ENCODE measurements around the gene GNG7.
"Not testable (repeated sequence)": the region's sequence is repeated elsewhere in the genome, so short reads cannot be mapped to it uniquely, and the experiment has no call there.

Gene GNG7

DNA sequence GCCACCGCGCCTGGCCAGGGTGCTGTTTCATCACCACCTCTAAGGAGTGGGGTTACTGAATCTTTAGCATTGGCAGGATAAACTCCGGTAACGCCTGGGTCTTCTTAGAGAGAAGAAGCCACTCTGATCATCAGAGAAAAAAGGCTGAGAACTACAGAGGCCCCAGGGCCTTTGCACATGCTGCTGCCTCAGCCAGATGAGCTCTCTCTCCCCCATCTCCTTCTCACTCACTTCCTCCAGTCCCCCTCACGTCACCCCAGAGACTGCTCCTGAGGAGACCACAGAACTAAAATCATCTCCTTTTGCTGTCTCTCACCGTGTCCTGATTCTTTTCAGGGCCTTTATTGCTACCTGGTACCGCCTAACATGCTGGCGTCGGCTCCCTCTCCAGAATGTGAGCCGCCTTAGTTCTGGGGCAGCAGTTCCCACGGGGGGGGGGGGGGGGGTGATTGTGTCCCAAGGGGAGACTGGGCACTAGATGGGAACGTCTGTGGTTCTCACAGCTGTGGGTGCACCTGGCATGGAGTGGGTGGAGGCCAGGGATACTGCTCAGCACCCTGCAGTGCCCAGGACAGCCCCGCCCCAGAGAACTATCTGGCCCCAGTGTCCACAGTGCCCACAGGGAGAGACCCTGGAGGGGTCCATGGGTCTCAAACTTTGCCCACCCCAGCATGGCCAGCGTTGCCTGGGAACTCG, 23.8 kb upstream of the GNG7 start:
- no peak for DNase-seq

DNA sequence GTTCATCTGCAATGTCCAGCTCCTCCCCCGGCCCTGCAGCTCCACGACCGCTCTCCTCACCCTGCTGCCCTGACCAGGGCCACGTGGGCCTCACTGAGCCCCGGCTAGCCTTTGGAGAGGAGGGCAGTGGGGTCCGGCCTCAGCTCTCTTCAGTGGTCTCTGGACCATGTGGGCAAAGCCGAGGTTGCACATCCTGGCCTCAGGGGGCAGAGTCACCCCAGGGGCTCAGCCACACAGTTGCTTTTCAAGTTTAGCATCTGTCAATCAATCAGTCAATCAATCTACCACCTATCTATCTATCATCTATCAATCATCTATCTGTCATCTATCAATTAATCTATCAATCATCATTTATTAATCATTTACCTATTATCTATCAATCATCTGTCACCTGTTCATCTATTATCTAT, 21.7 kb upstream of the GNG7 start:
- no peak for DNase-seq

DNA sequence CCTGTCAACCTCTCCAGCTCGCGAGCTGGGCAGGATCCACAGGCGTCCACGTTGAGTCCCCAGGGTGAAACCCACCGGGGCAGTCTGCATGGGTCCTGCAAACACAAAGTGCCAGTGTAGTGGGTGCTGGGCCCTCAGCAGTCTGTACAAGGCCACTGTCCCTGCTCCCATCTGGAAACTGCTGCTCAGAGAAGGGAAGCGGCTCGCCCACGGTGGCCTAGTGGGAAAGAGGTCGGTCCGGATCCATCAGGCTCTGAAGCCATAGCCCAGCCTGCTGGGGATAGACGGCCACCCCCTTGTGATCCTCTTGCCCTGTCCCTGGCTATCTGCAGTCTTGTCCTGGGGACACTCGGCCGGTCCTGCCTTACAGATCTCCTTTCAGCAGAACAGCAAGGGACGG, 21.3 kb upstream of the GNG7 start:
- no peak for DNase-seq

DNA sequence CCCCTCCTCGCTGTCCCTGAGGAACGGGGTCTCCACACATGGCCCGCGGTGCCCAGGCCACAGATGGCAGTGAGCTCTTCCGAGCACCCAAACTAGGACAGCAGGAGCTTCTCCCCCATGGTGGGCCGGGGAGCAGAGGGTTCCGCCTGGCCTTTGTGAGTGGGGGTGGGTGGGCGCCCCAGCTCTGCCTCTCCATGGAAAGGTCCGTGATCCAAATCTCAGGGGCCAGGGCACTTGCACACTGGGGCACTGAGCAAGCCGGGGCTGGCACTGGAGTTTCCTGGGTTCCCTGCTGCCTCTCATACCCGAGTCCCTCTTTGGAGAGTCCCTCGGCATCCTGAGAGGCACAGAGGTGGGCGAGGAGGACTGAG, 20.8 kb upstream of the GNG7 start:
- DNase-seq = no peak

DNA sequence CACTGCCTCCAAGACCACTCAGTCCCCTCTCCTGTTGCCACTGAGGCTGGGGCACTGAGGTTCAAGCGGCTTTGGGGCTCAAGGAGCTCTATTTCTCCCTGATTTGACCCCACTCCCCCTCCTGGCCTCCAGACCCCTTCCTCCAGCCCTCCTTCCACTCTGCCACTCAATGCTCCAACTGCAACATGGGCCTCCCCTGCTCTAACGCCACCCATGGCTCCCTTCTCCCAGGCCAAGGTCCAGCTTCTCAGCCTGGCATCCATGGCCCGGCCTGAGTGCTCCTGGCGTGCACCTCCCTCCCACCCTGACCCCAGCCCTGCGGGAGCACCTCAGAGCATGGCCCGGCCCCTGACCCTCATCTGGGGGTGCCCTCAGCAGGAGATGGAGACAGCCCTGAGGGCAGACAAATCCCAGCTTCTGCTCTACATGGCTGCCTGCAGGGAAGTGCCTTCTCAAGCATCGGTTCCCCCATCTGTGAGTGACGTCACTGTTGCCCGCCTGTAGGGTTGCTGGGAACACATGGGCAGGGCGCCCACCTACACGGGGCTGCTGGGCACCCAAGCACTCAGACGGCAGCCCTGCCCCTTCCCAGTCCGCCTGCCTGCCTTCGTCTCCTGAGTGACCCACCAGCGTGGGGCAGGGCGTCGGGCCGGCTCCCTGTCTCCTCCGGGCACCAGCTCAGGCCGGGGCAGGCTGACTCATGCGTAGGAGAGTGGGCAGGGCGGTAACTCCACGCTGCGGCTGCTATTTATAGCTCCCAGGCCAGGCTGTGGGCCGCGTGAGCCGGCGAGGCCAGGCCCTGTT, 20.2 kb upstream of the GNG7 start:
- no peak for DNase-seq

DNA sequence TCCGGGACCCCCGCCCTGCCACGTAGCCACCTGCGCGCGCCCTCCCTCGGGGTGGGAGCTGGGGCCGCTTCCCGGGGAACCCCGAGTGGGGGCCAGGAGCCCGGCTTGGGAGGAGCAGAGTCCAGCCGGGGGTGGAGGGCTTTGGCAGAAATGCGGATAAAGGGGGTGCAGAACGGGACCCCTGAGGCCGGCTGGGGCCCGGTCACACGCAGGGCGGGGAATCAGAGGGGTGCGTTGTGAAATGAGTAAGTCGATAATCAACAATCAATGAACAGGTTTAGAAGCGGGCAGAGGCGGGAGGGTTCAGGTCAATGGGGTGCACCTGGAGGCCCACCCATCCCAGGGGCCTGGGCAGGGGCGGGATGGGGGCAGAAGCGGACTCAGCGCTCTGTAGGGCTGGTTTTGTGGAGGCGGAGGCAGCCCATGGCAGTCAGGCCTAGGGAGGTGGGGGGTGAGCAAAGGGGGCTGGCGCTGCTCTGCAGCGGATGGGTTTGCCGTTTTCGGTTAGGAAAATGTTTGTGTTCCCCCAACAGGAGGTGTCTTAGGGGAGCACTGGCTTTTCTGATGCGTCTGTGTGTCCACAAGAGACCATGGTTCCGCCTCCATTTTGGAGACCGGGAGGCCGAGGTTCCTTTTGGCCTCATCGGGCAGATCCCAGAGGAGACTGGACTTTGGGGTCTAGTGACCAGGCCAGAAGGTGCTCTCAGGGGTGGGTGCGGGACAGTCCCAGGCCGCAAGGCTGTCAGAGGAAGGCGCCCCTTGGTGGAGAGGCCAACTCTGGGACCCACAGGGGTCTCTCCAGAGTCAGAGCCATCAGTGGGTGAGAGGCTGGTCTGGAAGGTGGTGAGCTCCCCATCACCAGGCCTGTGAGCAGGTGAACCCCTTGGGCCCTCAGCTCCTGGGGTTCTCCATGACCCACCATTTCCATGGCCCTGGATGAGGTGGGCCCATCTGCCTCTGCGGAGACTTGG, 19.4 kb upstream of the GNG7 start:
- no peak for DNase-seq

DNA sequence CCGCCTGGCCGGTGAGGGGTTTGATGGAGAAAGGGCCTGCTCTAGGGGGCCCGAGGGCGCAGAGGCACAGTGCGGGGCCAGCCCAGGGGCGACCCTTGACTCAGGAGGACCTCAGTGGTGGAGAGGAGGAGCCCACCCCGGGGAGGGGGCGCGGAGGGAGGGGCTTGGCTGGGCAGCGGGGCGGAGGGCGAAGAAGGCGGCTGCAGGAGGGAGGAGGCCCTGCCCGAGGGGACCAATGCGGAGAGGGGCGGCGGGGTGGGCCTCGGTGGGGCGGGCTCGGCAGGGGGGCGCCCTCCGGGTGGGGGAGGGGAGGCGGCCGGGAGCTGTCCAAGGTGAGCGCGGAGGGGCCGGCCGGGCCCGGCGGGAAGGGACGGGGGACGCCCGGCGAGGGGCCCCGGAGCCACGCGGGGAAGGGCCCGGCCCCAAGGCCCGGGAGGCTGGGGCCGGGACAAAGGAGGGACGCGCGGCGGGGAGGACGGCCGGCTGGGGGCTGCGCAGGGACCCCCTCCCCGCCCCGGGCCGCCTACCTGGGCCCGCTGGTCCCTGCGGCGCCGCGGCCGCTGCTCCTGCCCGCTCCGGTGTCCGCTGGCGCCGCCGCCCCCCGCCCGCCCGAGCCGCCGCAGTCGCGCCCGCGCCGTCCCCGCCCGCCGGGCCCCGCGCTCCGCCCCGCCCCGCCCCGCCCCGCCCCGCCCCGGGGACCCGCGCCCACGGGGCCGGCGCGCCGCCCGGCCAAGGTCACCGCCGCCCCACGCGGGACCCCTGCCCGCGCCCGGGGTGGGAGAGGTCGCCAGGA, 18.5 kb upstream of the GNG7 start, which contains the start of gene DIRAS1:
DIRAS1 (minus strand) TSS at position 596 of the 793 bp plus-strand sequence. CDS start 3,566 bp downstream, outside the sequence.
- DNase-seq = no peak

DNA sequence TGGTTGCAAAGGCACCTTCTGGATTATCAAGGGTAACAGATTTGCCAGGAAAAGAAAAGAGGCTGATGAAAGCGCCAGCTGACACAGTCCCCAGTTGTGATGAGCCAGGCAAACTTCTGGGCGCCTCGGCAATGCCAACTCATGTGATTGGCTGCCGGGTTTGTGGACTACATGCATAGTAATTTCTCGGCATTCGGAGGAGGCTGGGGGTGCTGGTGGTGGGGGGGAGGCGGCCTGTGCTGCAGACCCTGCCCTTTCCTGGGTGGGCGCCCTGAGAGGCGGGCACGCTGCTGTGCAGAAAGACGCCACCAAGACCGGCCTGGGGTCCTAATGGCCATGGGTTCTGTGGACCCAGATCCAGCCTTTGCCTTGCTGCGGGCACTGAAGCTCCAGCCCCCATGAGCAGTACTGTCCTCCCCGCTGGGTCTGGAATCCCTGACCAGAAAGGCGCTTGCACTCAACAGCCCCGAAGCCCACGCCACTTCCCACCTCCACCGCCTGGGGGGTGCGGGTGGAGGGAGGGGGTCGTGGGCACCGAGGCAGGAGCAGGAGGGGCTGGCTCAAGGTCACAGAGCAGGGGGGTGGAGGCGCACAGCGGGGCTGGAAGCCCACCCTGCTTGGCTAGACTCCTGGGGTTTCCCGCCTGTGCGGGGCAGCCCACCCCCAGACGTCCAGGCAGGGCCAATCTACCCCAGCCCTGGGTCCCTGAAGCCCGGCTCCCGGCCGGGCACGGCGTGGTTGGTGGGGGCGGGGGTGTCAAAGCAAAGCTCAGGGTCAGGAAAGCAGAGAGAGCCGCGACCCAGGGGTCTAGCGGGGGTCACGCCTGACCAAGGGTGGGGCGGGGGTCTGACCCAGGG, 17.7 kb upstream of the GNG7 start:
- no peak for DNase-seq

DNA sequence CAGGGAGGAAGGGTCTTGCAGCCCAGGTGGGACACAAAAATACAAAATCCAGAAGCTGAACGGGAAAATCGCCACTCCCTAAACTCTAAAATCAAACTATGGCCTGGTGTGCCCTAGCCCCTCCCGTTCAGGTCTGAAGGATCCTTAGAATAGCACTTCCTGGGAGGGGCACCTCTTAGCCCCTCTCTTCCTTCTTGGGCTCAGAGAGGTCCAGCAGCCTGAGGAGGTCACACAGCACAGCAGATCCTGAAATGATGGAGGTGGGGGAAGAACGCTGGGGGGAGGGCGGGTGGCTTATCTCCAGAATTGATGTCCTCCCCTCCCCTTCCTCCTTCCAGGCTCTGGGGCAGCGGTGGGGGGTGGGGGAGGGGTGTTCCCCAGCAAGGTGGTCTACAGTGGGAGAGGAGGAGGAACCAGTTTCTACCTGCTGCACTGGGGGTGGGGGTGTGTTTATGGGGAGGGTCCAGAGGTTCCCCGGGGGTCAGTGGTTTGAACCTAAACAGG, 16.8 kb upstream of the GNG7 start:
- DNase-seq = no peak

DNA sequence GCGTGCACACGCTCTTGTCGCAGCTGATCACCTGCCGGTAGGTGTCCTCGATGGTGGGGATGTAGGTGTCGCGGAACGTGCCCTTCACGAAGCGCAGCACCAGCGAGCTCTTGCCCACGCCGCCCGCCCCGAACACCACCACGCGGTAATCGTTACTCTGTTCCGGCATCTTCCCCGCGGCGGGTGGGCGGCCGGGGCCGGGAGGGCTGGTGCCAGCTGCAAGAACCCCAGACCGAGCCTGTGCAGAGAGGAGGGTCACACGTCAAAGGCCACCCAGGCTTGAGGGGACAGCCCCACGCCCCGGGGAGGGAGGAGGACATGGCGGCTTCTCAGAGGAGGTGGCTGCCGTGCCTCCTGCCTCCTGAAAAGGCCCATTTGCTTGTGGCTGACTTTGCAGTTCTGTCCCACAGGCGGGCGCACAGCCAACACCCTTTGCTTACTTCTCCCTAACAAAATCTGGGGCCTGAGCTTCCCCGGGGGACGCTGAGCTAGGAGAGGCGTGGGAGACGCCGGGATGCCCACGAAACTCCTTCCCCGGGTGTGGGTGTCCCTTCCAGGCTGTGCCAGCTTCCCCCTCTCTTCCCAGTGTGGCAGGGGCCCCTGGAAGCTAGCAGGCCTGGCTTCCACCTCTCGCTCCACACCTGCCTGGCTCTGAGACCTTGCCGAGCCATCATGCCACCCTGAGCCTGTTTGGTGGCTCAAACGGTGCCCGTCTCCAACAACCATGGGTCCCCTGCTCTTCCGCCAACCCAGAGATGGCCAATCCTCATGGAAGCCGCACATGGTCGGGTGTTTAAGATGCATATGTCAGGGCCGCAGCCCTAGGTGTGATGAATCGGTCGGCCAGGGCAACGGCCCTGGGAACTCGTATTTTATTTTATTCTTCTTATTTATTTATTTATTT, 15.4 kb upstream of the GNG7 start:
- DNase-seq = no peak

DNA sequence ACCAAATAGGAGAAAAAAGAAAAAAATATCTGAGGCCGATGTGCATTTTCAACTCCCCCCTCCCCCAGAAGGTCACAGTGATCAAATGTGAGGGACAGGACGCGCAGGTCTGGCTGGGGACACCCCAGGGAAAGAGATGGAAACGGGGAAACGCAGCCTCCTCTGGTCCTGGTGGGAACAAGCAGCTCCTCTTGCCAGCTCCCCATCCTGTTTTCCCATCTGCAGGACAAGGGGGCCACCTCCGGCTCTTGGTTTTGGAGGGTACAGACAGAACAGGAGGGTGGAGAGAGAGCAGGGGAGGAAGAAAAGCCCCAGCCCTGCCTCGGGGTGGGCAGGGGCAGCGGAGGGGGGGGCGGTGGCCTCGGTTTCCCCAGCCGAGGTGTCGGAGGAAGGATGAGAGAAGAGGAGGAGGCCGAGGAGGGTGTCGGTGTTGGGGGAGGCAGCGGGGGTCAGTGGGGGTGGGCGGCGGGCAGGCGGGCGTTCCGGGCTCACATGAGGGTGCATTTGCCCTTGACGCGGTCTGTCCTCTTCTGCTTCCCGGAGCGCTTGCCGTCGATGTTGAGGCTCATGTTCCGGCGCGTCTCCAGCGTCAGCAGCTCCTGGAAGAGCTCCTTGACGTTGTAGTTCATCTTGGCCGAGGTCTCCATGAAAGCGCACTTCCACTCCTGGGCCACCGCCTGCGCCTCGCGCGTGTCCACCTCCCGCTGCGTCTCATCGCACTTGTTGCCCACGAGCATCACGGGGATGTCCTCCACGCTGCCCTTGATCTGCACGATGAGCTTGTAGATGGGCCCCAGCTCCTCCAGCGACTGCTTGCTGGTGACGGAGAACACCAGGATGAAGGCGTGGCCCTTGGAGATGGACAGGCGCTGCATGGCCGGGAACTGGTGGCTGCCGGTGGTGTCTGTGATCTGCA, 14.5 kb upstream of the GNG7 start:
- no peak for DNase-seq

DNA sequence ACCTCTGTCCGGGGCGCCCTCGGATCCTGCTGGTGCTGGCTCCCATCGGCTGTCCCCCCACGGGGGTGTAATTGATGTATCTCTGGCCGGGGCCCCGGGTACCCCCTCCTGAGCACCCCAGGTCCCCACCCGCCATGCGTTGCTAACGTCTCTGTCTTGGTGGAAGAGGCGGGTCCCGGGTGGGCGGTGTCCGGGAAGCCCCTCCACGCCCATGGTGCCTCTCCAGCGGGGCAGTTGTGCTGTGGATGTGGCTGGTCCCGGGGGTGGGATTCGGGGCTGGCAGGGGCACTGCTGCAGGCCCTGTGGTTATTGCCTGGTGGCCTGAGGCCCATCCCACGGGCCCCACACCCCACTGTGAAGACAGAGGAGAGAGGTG, 13.8 kb upstream of the GNG7 start:
- no peak for DNase-seq

DNA sequence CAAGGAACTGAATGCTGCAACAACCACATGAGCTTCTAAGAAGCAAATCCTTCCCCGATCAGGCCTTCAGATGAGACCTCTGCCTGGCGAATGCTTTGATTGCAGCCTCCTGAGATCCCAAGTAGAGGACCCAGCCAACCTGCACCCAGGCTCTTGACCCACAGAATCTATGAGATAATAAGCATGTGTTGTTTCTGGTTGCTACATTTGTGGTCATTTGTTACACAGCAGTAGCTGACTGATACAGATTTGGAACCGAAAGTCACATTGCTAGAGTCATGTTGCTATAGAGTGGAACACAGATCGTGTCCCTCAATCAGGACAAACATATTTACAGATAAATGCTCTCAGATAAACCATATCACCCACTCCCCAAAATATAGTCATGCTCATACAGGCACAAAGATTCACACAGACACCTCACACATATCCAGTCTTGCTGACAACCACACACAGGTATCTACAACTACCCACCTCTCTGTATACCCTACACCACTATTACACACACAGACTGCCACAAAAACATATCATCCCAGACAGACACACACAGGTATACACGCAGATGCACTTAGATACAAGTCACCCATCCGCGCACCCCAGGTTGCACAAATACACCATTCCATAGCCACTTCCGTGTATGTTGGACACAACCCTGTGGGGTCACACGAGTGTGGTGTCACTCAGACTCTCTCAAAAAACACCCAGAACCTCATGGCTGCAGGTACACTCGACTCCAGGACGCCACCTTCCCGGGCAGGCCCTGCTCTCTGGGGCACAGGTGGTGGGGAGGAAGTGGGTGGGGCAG, 13.2 kb upstream of the GNG7 start:
- no peak for DNase-seq

DNA sequence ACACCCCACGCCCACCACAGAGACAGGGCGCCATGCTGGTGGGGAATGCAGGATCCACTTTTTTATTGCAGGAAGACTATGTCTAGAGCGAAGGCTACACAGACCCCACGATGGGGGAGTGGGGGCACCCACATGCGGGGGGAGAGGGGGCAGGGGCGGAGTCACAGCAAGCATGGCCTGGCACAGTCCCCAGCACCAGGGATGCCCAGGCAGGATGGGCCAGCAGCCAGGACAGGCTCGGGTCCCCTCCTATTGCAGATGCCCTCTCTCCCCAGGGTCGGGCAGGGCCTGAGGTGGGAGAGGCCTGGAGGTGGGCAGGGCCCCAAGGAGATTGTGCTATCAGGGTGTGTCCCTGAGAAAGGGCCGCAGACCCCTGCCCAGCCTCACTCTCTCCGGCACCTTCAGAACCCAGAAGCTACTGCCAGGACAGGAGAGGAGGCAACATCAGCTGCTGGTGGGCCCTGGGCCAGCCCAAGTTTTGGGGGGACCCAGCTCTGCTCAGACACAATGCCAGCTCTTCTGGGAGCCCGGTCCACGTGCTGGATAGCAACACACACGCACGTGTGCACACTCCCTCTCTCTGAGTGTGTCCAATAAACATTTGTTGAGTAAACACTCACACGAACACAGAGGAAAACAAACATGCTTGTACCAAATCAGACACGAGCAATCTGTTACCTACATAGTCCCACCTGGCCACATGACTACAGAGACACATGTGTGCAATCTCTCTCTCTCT, 12.2 kb upstream of the GNG7 start:
- DNase-seq = no peak

DNA sequence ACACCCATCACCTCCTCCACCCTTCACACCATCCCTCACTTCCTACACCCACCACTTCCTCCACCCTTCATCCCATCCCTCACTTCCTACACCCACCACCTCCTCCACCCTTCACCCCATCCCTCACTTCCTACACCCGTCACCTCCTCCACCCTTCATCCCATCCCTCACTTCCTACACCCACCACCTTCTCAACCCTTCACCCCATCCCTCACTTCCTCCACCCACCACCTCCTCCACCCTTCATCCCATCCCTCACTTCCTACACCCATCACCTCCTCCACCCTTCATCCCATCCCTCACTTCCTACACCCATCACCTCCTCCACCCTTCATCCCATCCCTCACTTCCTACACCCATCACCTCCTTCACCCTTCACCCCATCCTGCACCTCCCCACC, 11.6 kb upstream of the GNG7 start:
- not testable (repeated sequence) for DNase-seq

DNA sequence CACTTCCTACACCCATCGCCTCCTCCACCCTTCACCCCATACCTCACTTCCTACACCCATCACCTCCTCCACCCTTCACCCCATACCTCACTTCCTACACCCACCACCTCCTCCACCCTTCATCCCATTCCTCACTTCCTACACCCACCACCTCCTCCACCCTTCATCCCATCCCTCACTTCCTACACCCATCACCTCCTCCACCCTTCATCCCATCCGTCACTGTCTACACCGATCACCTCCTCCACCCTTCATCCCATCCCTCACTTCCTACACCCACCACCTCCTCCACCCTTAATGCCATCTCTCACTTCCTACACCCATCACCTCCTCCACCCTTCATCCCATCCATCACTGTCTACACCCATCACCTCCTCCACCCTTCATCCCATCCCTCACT, 10.7 kb upstream of the GNG7 start:
- DNase-seq = not testable (repeated sequence)

DNA sequence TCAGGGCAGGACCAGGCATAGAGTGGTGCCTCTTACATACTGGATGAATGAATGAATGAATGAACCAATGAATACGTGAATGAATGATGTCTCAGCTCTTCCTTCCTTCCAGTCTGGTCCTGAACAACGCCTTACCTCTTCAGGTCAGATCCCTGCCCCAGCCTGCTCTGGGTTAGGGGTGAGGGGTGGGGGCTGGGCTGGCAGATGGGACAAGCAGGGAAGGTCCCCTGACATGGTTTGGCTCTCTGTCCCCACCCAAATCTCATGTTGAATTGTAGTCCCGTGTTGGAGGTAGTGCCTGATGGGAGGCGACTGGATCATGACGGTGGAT, 9.3 kb upstream of the GNG7 start:
- no peak for DNase-seq
